Left ventricle myocardium superior (tissue), 1 donor: Measurements from ENCODE around the gene WAPL. TPM values are rescaled to one million over a fixed set of nuclear protein-coding genes. Genes with fewer than 3 reads are reported as not detected.

Experiments used
- ATAC-seq: fragments of 200-7000 bp; cut with Tn5 transposase; one replicate; pipeline ENCODE4 v1.9.1; 2020; ENCODE audit warnings: mild to moderate bottlenecking, moderate library complexity
- DNase-seq: peaks from one replicate; pipeline ENCODE4 v3.0.0-alpha.2; 2020
- intact Hi-C: fragments of 100-400 bp; cut with micrococcal nuclease; formaldehyde crosslinking; loops from one replicate; pipeline ENCODE4 v1.11.0; 2022
- total RNA-seq: library from RNA; stranded (reverse); fragmentation: NEBNext Ultra II Directional; extraction: Animal tissue kit (Norgen Biotek cat#: 25700); gene quantifications from one replicate; pipeline ENCODE4 v1.2.1, GENCODE V29; 2021
- donor health status: DM: no; HTN: yes; CAD: no; lungs with severe emphysema.

Gene WAPL
- total RNA-seq, 1 donor from 2014 or later: 22.2 TPM

GRCh38 chr10:86437447-86437846 lies 84.1 kb downstream of the WAPL start:
- intact Hi-C loops: no loop called here
- ATAC-seq (no peak), DNase-seq (no peak)

GRCh38 chr10:86436963-86437362 lies 84.6 kb downstream of the WAPL start:
- ATAC-seq: no peak
- intact Hi-C loops: no loop called here
- no peak for DNase-seq

GRCh38 chr10:86434656-86435055 lies 86.9 kb downstream of the WAPL start:
- ATAC-seq: no peak
- intact Hi-C loops: no loop called here

GRCh38 chr10:86423739-86424138 lies 97.9 kb downstream of the WAPL start:
- intact Hi-C loops: no loop called here
- ATAC-seq (no peak), DNase-seq (no peak)

More at GRCh38 chr10:86434656-86435055, 86.9 kb downstream of the WAPL start:
- no peak for DNase-seq

- ATAC-seq: no peak
- no peak for DNase-seq
- intact Hi-C loops: no loop called here
Observed at GRCh38 chr10:86419101-86419500, 102.5 kb downstream of the WAPL start.

GRCh38 chr10:86415583-86415982 lies 106.0 kb downstream of the WAPL start:
- intact Hi-C loops: no loop called here
- no peak for ATAC-seq
- no peak for DNase-seq

DNA sequence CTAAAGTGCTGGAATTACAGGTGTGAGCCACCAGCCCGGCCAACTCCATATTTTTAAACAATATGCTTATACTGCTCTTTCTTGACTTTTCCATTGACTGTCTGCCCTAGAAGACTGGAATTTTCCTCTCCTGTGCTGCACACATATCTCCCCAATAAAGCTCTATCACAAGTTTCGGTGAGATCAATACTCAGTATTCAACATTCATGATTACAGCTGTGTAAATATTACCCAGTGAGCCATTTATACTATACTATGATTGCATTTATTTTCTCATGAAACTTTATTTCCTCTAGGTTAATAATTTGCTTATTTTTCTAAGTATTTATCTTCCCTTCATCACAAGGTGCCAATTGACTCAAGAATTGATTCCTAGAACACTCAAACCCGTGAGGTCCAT lies 106.5 kb downstream of the WAPL start:
- intact Hi-C loops: no loop called here
- DNase-seq (no peak), ATAC-seq (no peak)

DNA sequence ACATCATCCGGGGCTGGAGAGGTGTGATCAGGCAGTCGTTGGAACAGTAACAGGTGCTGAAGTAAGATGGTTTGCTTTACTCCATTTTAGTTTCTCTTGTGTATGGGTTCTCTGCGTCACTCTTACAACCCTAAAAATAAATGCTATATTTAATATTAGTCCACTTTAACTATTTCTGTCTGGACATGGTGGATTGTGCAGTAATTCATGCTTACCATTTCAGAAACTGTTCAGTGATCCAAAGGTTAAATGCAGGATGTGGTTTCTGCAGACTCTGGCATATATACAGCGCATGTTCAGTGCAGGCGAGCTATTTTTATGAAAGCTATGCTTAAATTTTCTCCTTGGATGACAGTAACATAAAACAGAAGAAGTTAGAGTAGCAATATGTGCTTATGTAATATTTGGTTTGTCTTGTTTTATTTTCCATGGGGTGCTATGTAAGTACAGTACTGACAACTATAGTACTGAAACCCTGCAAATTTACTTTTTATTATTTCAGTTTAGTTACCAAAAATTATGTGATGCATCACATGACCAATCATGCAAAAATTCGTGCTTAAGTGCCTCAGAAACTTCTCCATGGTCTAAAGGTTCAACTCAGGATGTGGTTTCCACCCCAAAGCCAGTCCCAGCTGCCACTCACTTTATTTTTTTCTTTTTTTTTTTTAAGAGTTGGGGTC lies 108.4 kb downstream of the WAPL start:
- DNase-seq (no peak), ATAC-seq (peak; percentile 35)
- intact Hi-C loops: no loop called here

DNA sequence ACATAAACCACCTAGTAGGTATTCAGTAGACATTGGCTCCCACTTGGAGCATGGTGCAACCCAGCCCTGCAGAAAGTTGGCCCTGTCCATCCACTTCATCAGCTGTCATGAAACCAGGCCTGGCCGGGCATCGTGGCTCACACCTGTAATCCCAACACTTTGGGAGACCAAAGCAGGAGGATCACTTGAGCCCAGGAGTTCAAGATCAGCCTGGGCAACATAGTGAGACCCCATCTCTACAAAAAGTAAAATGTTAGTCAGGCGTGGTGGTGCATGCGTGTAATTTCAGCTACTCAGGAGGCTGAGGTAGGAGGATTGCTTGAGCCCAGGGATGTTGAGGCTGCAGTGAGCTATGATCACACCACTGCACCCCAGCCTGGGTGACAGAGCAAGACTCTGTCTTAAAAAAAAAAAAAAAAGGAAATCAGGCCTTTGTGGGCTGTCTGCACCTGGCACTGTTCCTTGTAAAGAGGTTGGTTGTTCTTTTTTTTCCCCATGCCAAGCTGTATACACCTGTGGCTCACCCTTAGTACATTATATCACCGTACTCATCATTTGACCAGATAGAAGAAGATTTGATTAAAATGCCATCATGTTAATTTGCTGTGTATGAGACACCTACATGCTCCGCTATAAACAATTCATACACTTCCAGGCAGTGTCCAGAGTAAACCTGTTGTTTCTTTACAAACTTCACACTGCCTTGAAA lies 109.6 kb downstream of the WAPL start:
- no peak for ATAC-seq
- DNase-seq: no peak
- intact Hi-C loops: no loop called here

- DNase-seq (no peak), ATAC-seq (peak; percentile 76)
- intact Hi-C loops: no loop called here
Observed at GRCh38 chr10:86411281-86411841, 110.2 kb downstream of the WAPL start.

- intact Hi-C loops: no loop called here
- ATAC-seq (no peak), DNase-seq (no peak)
Observed at GRCh38 chr10:86410542-86411124, 111.0 kb downstream of the WAPL start.

GRCh38 chr10:86409183-86409582 lies 112.4 kb downstream of the WAPL start:
- no peak for DNase-seq
- intact Hi-C loops: loop anchor here (10.0 kb wide), 1 partner anchor 176 kb away; no protein-coding TSS in a partner anchor
- no peak for ATAC-seq

DNA sequence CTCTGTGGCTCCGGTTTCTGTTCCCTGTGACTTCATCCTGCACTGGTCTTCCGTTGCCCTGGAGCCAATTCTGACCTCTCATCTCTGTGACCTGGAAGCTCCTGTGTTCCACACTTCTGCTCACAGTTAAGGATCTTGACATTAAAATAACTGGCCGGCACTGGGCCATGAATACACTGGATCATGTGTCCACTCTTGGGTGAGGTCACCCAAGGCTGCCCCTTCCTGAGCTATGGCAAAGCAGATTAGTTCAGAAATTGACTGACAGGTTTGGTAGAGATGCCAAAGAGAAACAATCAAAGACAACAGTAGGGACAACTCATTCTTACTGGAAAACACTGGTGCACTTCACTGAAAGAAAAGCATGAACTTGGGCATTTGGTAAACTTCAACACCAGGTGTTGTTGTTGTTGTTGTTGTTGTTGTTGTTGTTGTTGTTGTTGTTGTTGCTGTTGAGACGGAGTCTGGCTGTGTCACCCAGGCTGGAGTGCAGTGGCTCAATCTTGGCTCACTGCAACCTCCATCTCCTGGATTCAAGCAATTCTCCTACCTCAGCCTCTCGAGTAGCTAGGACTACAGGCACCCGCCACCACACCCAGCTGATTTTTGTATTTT lies 118.3 kb downstream of the WAPL start:
- intact Hi-C loops: loop anchor here (10.0 kb wide), 1 partner anchor 182 kb away; no protein-coding TSS in a partner anchor
- DNase-seq (no peak), ATAC-seq (no peak)

DNA sequence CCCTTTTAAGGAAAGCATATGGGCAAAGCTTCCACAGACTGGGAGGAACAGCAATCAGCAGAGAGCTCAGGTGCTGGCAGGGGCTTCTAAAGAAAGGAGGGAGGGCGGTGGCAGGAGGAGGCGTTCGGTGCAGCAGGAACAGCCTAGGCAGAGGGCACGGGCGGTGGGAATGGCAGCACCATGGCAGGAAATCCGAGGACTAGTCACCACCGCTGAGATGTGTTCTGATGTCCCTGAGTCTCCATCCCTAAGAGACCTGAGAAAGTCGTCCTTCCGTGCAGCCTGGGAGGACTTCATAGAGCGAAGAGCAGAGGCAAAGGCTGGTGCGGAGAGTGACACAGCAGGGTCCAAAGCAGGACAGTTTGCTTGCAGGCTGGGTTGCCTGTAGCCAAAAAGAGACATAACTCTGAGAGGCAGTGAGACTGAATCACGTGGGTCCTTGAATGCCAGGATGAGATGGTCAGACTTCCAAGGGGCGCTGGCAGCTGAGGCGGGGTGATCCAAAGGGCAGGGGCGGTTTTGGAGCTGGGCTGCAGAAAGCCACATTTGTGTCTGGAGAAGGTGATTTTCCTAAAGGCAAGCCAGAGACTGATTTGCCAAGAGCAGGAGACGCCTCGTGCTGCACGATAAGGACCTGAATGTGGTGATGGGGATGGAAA lies 119.2 kb downstream of the WAPL start:
- no peak for ATAC-seq
- DNase-seq: no peak
- intact Hi-C loops: loop anchor here (10.0 kb wide), 1 partner anchor 182 kb away; no protein-coding TSS in a partner anchor

DNA sequence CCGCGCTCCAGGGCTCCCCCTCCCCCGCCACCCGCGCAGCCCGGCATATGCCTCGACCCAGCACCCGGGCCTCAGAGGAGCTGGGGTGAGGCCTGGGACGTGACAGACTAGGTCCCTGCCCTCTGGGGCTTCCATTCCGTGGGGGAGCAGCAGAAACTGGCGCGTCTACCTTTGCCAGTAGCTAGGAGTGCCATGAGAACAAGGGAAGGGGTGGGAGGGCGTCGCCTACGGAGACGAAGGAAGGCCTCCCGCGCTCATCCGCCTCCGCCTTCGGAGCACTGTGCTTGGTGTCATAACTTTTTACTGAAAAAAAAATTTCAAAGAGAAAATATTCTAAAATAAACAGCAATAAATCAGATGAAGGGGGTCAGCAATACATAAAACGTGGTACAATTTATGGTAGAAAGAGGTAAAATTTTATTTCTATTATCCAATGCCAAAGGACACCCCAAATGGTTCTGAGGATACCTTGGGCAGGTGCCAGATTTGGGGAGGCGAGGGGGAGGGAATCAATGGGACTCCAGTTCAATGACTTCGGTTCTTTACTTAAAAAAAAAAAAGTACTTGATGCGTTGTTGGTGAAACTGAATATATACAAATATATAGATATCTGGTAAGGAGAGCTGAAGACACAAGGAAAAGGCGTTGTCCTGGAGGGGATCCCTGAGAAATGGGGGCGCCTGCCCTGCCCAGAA lies 119.9 kb downstream of the WAPL start:
- no peak for DNase-seq
- ATAC-seq: peak; percentile 2
- intact Hi-C loops: loop anchor here (10.0 kb wide), 1 partner anchor 183 kb away; no protein-coding TSS in a partner anchor

GRCh38 chr10:86400705-86401587 lies 120.6 kb downstream of the WAPL start:
- DNase-seq: peak; percentile 69
- intact Hi-C loops: loop anchor here (10.0 kb wide), 1 partner anchor 184 kb away; no protein-coding TSS in a partner anchor
- peak; percentile 40 for ATAC-seq
